Fibroblast of villous mesenchyme (primary cell): Measurements from ENCODE around the gene ZNF439. TPM values are rescaled to one million over a fixed set of nuclear protein-coding genes. Genes with fewer than 3 reads are reported as not detected.

ENCODE experiments used
- DNase-seq: peaks from one replicate; pipeline ENCODE4 v3.0.0-alpha.2; 2010; ENCODE audit warnings: low read depth
- H3K4me3 ChIP-seq: 2 replicates; pipeline ENCODE4 v1.5.1; 2011; ENCODE audit warnings: low read depth, mild to moderate bottlenecking, low read length
- CTCF ChIP-seq: IDR thresholded peaks from 2 replicates; pipeline ENCODE4 v1.5.1; 2012; ENCODE audit warnings: low read depth, mild to moderate bottlenecking, low read length; ENCODE audit not compliant: insufficient read depth
- total RNA-seq: library from RNA; depleted of rRNA; stranded (reverse); fragments of >200 nt; gene quantifications from 2 replicates; pipeline ENCODE4 v1.2.3, GENCODE V29; 2012

Gene ZNF439
- 2.6 and 4.3 TPM in 2 replicates for total RNA-seq

GRCh38 chr19:11848594-11849469 lies at the start of gene ZNF439:
Gene ZNF439 (plus strand): TSS chr19:11848726. CDS start chr19:11848868, 142 bp downstream.
- peak; percentile 59 for DNase-seq
- no peak for TF ChIP-seq CTCF
- H3K4me3 ChIP-seq: peak within 1 kb of the TSS; percentile 68

- peak; percentile 1 for DNase-seq
- no peak overlapping the region for H3K4me3 ChIP-seq
- TF ChIP-seq CTCF: no peak
Observed at GRCh38 chr19:11806354-11807098, 42.0 kb upstream of the ZNF439 start.

GRCh38 chr19:11807099-11807380 lies 41.5 kb upstream of the ZNF439 start:
- DNase-seq: no peak
- no peak for TF ChIP-seq CTCF
- H3K4me3 ChIP-seq: no peak overlapping the region

GRCh38 chr19:11813703-11814028 lies 34.9 kb upstream of the ZNF439 start:
- no peak for TF ChIP-seq CTCF
- peak overlapping the region; percentile 88 for H3K4me3 ChIP-seq
- DNase-seq: no peak

GRCh38 chr19:11814029-11814699 lies 34.4 kb upstream of the ZNF439 start, which contains the start of gene ZNF440:
Gene ZNF440 (plus strand): TSS chr19:11814273. CDS start chr19:11814448, 175 bp downstream.
- H3K4me3 ChIP-seq: peak within 1 kb of the TSS; percentile 88

GRCh38 chr19:11814700-11815035 lies 33.9 kb upstream of the ZNF439 start:
- peak; percentile 53 for DNase-seq
- TF ChIP-seq CTCF: no peak
- H3K4me3 ChIP-seq: peak overlapping the region; percentile 88

More at GRCh38 chr19:11814029-11814699, 34.4 kb upstream of the ZNF439 start, which contains the start of gene ZNF440:
- no peak for TF ChIP-seq CTCF
- peak; percentile 92 for DNase-seq
